ENCODE results near the gene SIK3. TPM values are rescaled to one million over a fixed set of nuclear protein-coding genes. Genes with fewer than 3 reads are reported as not detected.

The SIK3 gene
- total RNA-seq, 1 donor, result 25.7 TPM

DNA sequence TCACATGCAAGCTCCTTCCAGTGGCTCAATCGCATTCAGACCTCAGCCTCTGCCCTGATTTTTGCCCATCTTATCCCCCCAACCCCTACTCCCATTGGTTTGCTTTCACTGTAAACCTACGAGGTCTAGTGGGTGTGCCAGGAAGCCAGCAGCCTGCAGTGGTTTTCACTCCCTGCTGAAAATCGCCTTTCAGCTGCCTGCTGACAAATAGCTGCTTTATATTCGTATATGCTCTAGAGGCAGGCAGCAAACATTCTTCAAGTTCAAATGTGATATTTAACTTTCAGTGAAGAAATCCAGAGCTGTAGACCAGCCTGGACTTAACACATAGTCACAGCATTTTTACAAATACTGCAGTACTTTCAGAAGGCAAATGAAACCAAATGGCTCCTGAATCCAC, 168.1 kb downstream of the SIK3 start:
- Histone ChIP-seq H3K27me3 (ENCODE audit: insufficient read depth, low read length) (no peaks in the 10 kb centered on the region), H3K4me3 (ENCODE audit: insufficient read depth, low read length) (peak overlapping the region; percentile 49), H3K4me2 (ENCODE audit: insufficient read depth, low read length) (peak overlapping the region; percentile 77), H3K36me3 (ENCODE audit: insufficient read depth, low read length) (peaks cover 7% of the 10 kb centered on the region), H3K79me2 (ENCODE audit: insufficient read depth, low read length) (peaks cover 8% of the 10 kb centered on the region), H4K20me1 (ENCODE audit: insufficient read depth, low read length) (peaks cover 2% of the 10 kb centered on the region), H3K27ac (ENCODE audit: low read depth, low read length) (peak overlapping the region; percentile 40), H3K9me3 (ENCODE audit: low read depth, low read length) (no peaks in the 10 kb centered on the region), H2AFZ (ENCODE audit: low read length) (no peak overlapping the region), H3K4me1 (ENCODE audit: insufficient read depth, low read length) (peaks cover 31% of the 10 kb centered on the region)
- DNase-seq (ENCODE audit: insufficient read length, low spot score, missing footprints), result peak; percentile 88
- TF ChIP-seq, protein P1, sequence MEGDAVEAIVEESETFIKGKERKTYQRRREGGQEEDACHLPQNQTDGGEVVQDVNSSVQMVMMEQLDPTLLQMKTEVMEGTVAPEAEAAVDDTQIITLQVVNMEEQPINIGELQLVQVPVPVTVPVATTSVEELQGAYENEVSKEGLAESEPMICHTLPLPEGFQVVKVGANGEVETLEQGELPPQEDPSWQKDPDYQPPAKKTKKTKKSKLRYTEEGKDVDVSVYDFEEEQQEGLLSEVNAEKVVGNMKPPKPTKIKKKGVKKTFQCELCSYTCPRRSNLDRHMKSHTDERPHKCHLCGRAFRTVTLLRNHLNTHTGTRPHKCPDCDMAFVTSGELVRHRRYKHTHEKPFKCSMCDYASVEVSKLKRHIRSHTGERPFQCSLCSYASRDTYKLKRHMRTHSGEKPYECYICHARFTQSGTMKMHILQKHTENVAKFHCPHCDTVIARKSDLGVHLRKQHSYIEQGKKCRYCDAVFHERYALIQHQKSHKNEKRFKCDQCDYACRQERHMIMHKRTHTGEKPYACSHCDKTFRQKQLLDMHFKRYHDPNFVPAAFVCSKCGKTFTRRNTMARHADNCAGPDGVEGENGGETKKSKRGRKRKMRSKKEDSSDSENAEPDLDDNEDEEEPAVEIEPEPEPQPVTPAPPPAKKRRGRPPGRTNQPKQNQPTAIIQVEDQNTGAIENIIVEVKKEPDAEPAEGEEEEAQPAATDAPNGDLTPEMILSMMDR (IDR thresholded peaks at IDR 0.05; ENCODE audit: extremely low read depth, low read depth, low read length), result no peak

DNA sequence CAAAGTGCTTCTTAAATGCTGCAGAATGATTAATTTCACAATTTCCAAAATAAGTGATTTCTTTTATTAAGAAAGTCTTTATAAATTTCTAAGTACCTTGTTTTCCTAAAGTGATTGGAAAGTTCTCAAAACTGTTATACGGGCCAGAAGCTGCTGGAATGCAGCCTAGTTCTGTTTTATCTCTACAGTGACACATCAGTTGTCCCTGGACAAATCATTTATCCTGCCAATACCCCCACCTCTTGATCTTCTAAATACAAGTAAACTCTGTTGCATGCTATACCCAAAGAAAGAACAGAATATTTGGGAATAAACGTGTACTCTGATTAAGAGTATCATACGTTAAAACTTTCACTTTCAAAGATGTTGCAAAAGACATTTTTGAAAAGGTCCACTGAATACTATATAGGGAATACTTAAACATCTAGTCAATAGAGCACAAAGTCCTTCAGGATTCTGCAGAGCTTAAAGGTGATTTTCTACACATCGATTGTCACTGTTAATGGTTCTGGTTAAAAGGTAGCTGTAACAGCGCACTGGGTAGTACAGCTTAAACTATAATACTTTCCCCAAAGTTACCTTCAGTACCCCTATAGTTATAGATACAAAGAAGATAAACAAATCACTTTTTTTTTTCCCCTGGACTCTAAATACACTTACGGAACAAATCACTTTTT, 168.7 kb downstream of the SIK3 start:
- Histone ChIP-seq H3K79me2 (ENCODE audit: insufficient read depth, low read length) (peaks cover 8% of the 10 kb centered on the region), H3K36me3 (ENCODE audit: insufficient read depth, low read length) (peaks cover 12% of the 10 kb centered on the region), H4K20me1 (ENCODE audit: insufficient read depth, low read length) (peaks cover 2% of the 10 kb centered on the region), H3K4me3 (ENCODE audit: insufficient read depth, low read length) (peak overlapping the region; percentile 49), H3K4me2 (ENCODE audit: insufficient read depth, low read length) (peak overlapping the region; percentile 77), H3K27ac (ENCODE audit: low read depth, low read length) (peak overlapping the region; percentile 40), H3K27me3 (ENCODE audit: insufficient read depth, low read length) (no peaks in the 10 kb centered on the region), H3K9me3 (ENCODE audit: low read depth, low read length) (no peaks in the 10 kb centered on the region), H2AFZ (ENCODE audit: low read length) (no peak overlapping the region), H3K4me1 (ENCODE audit: insufficient read depth, low read length) (peaks cover 31% of the 10 kb centered on the region)
- no peak for DNase-seq (ENCODE audit: insufficient read length, low spot score, missing footprints)
- TF ChIP-seq, protein P1 (IDR thresholded peaks at IDR 0.05; ENCODE audit: extremely low read depth, low read depth, low read length), result no peak

DNA sequence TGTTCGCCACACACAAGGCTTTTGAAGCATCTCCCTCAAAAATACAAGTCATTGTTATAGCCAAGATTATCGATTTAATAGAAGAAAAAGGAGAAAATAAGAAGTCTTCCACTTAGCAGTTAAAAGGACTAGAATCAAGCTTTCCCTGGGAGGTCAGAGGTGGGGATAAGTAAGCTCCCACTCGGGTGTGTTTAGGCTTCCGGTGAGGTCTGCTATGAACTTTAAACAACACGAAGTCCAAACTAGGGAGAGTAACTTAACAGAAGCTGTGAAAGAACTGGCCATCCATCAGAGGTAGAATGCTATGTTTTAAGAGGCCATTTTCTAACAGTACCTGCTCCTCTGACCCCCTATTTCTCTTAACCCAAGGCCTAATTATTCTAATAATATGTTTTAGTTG, 169.4 kb downstream of the SIK3 start:
- peaks cover 2% of the 10 kb centered on the region for H4K20me1 ChIP-seq (ENCODE audit: insufficient read depth, low read length)
- H2AFZ ChIP-seq (ENCODE audit: low read length), result no peak overlapping the region
- H3K36me3 ChIP-seq (ENCODE audit: insufficient read depth, low read length), result peaks cover 12% of the 10 kb centered on the region
- H3K4me1 ChIP-seq (ENCODE audit: insufficient read depth, low read length), result peaks cover 31% of the 10 kb centered on the region
- peaks cover 8% of the 10 kb centered on the region for H3K79me2 ChIP-seq (ENCODE audit: insufficient read depth, low read length)
- no peaks in the 10 kb centered on the region for H3K9me3 ChIP-seq (ENCODE audit: low read depth, low read length)
- TF ChIP-seq, protein P1 (IDR thresholded peaks at IDR 0.05; ENCODE audit: extremely low read depth, low read depth, low read length), result no peak
- H3K4me2 ChIP-seq (ENCODE audit: insufficient read depth, low read length), result no peak overlapping the region
- no peak for DNase-seq (ENCODE audit: insufficient read length, low spot score, missing footprints)
- no peak overlapping the region for H3K27ac ChIP-seq (ENCODE audit: low read depth, low read length)
- no peaks in the 10 kb centered on the region for H3K27me3 ChIP-seq (ENCODE audit: insufficient read depth, low read length)
- no peak overlapping the region for H3K4me3 ChIP-seq (ENCODE audit: insufficient read depth, low read length)

DNA sequence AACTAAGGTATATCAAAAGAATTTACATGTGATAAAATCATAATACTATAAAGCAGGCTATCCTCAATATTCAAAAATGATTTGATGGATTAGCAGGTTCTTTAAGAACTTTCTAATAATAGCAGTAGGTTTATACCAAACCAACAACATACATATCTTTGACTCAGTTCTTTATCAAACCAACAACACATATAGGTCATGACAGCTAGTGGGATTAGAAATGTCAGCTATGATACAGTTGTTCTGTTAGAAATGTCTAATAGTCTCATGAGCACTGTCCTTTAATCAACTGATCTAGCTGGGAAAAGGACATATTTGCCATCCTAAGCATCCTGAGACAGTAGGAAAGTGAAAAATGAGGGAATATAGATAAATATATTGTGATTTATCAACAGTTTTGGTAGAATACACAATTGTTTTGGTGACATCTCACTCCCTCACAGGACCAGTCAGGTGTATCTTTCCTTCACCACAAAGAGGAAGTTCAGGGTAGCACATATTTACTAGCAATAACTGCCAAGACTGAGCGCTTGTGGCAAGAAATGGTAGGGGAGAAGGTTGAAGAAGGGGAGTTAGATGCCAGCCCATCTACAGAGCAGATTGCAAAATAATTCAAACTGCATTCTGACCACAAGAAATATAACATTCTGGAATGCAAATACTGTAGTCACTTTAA, 170.0 kb downstream of the SIK3 start:
- Histone ChIP-seq H3K27ac (ENCODE audit: low read depth, low read length) (no peak overlapping the region), H3K4me3 (ENCODE audit: insufficient read depth, low read length) (no peak overlapping the region), H3K27me3 (ENCODE audit: insufficient read depth, low read length) (no peaks in the 10 kb centered on the region), H3K4me2 (ENCODE audit: insufficient read depth, low read length) (no peak overlapping the region), H3K4me1 (ENCODE audit: insufficient read depth, low read length) (peaks cover 31% of the 10 kb centered on the region), H3K36me3 (ENCODE audit: insufficient read depth, low read length) (peaks cover 12% of the 10 kb centered on the region), H3K9me3 (ENCODE audit: low read depth, low read length) (no peaks in the 10 kb centered on the region), H4K20me1 (ENCODE audit: insufficient read depth, low read length) (peaks cover 2% of the 10 kb centered on the region), H2AFZ (ENCODE audit: low read length) (no peak overlapping the region), H3K79me2 (ENCODE audit: insufficient read depth, low read length) (peaks cover 8% of the 10 kb centered on the region)
- DNase-seq (ENCODE audit: insufficient read length, low spot score, missing footprints), result no peak
- TF ChIP-seq, protein P1 (IDR thresholded peaks at IDR 0.05; ENCODE audit: extremely low read depth, low read depth, low read length), result no peak

Data from osteoblast (primary cell).